Omental fat pad (tissue), 4 donors: ENCODE results near the gene CLK4. TPM values are rescaled to one million over a fixed set of nuclear protein-coding genes. Genes with fewer than 3 reads are reported as not detected.

Source experiments
- ATAC-seq: fragments of 150-250 bp; one replicate; pipeline ENCODE4 v1.9.1; 2016; ENCODE audit warnings: mild to moderate bottlenecking, moderate library complexity; ENCODE audit not compliant: low FRiP score
- DNase-seq: peaks from one replicate; pipeline ENCODE4 v3.0.0-alpha.2; 2019; ENCODE audit warnings: low spot score
- CTCF ChIP-seq, 3 donors: fragments of 450-650 bp; IDR thresholded peaks; one replicate each; pipeline ENCODE4 v1.5.1; 2016 to 2017; ENCODE audit warnings: antibody characterized with exemption in 3 of 3, mild to moderate bottlenecking in 3 of 3, moderate library complexity in 2 of 3
- total RNA-seq, 4 donors: library from RNA; depleted of rRNA; stranded (reverse); fragments of >200 nt; gene quantifications; one replicate each; pipeline ENCODE4 v1.1.0, GENCODE V29; 2016

CLK4 gene
- total RNA-seq = 10 to 100 TPM; 18.4 to 62.6 (median 34.6) TPM

GRCh38 chr5:178626484-178627258 is at the start of gene CLK4:
Gene CLK4 (minus strand): TSS chr5:178627050. CDS start chr5:178623416, 3,634 bp downstream.
- TF ChIP-seq CTCF (IDR thresholded peaks at IDR 0.05) = no peak
- peak; percentile 95 for ATAC-seq

GRCh38 chr5:178675922-178676321 is 49.1 kb upstream of the CLK4 start:
- ATAC-seq (no peak), DNase-seq (no peak)
- TF ChIP-seq CTCF (IDR thresholded peaks at IDR 0.05) = no peak

More at GRCh38 chr5:178626484-178627258, at the start of gene CLK4:
- DNase-seq = peak; percentile 93

GRCh38 chr5:178674334-178674733 is 47.5 kb upstream of the CLK4 start:
- ATAC-seq (no peak), DNase-seq (no peak)
- no peak for TF ChIP-seq CTCF (IDR thresholded peaks at IDR 0.05)

GRCh38 chr5:178673801-178674295 is 47.0 kb upstream of the CLK4 start:
- ATAC-seq (no peak), DNase-seq (no peak)
- TF ChIP-seq CTCF (IDR thresholded peaks at IDR 0.05) = no peak

- ATAC-seq (no peak), DNase-seq (no peak)
- no peak for TF ChIP-seq CTCF (IDR thresholded peaks at IDR 0.05)
These were observed 45.8 kb upstream of the CLK4 start for GRCh38 chr5:178672630-178673029.

GRCh38 chr5:178671602-178672144 is 44.8 kb upstream of the CLK4 start:
- ATAC-seq (no peak), DNase-seq (no peak)
- TF ChIP-seq CTCF (IDR thresholded peaks at IDR 0.05) = no peak
